IMR-90 (cell line): ENCODE measurements around the gene ADAMTS13. TPM values are rescaled to one million over a fixed set of nuclear protein-coding genes. Genes with fewer than 3 reads are reported as not detected.

Source experiments
- ATAC-seq: fragments of 200-7000 bp; cut with Tn5 transposase; 2 replicates; pipeline ENCODE4 v1.9.1; 2020; ENCODE audit warnings: low read depth, mild to moderate bottlenecking, moderate library complexity
- BruUV-seq: library from RNA; stranded (reverse); fragments of 400-500 nt; replicated peaks from 2 replicates; lab custom pipeline; 2021; lab: Mats Ljungman, UMichigan
- CTCF ChIA-PET: fragments of 300-600 bp; formaldehyde crosslinking; extraction: SDS; loops from one replicate; lab custom pipeline; 2021; ENCODE audit warnings: antibody characterized with exemption; lab: Yijun Ruan, JAX
- POLR2A ChIA-PET: fragments of 300-600 bp; sonication (Branson Sonifier 250); formaldehyde crosslinking; loops from one replicate; lab custom pipeline; 2022; ENCODE audit warnings: antibody characterized with exemption; ENCODE audit not compliant: unreplicated experiment; lab: Charles Lee
- DNase-seq: peaks from one replicate; pipeline ENCODE4 v3.0.0; 2013
- H2AFZ ChIP-seq: replicated peaks from 2 replicates; pipeline ENCODE3; 2013; ENCODE audit warnings: low read length, mild to moderate bottlenecking; ENCODE audit not compliant: poor library complexity
- H2AK5ac ChIP-seq: 2 replicates; pipeline ENCODE4 v1.6.1; 2013; ENCODE audit warnings: low read depth, low read length, inconsistent platforms
- H2AK9ac ChIP-seq: replicated peaks from 2 replicates; pipeline ENCODE3; 2013; ENCODE audit warnings: mild to moderate bottlenecking, low read depth, low read length, moderate library complexity; ENCODE audit not compliant: poor library complexity
- H2BK120ac ChIP-seq: 2 replicates; pipeline ENCODE4 v1.6.1; 2013; ENCODE audit warnings: low read depth, low read length, inconsistent platforms
- H2BK15ac ChIP-seq: 3 replicates; pipeline ENCODE4 v1.6.1; 2013; ENCODE audit warnings: low read depth, low read length, inconsistent platforms
- H2BK20ac ChIP-seq: 2 replicates; pipeline ENCODE4 v1.6.1; 2013; ENCODE audit warnings: low read depth, mild to moderate bottlenecking, inconsistent platforms, low read length, moderate library complexity
- H2BK5ac ChIP-seq: 2 replicates; pipeline ENCODE4 v1.6.1; 2013; ENCODE audit warnings: mild to moderate bottlenecking, low read depth, low read length, inconsistent platforms; ENCODE audit not compliant: poor library complexity, severe bottlenecking
- H3K14ac ChIP-seq: replicated peaks from 2 replicates; pipeline ENCODE4 v1.6.1; 2013; ENCODE audit warnings: low read depth, low read length, inconsistent platforms
- H3K18ac ChIP-seq: 2 replicates; pipeline ENCODE4 v1.6.1; 2013; ENCODE audit warnings: low read depth, low read length, control low read depth
- H3K23ac ChIP-seq: 2 replicates; pipeline ENCODE4 v1.6.1; 2013; ENCODE audit warnings: low read depth, low read length, inconsistent platforms
- H3K27ac ChIP-seq: 2 replicates; pipeline ENCODE4 v1.5.1; 2013; ENCODE audit warnings: mild to moderate bottlenecking, control low read depth, low read length; ENCODE audit not compliant: insufficient read depth
- H3K27me3 ChIP-seq: 2 replicates; pipeline ENCODE4 v1.6.1; 2013; ENCODE audit warnings: low read length; ENCODE audit not compliant: control insufficient read depth, insufficient read depth
- H3K36me3 ChIP-seq: 2 replicates; pipeline ENCODE4 v1.6.1; 2013; ENCODE audit warnings: low read length, mixed read lengths; ENCODE audit not compliant: control insufficient read depth, insufficient read depth
- H3K4ac ChIP-seq: 2 replicates; pipeline ENCODE4 v1.6.1; 2013; ENCODE audit warnings: low read depth, low read length, inconsistent platforms
- H3K4me1 ChIP-seq: 2 replicates; pipeline ENCODE4 v1.6.1; 2013; ENCODE audit warnings: low read length, mixed read lengths; ENCODE audit not compliant: control insufficient read depth, insufficient read depth
- H3K4me2 ChIP-seq: 2 replicates; pipeline ENCODE4 v1.6.1; 2013; ENCODE audit warnings: low read depth, mild to moderate bottlenecking, control low read depth, low read length, moderate library complexity
- H3K4me3 ChIP-seq: 2 replicates; pipeline ENCODE4 v1.5.1; 2013; ENCODE audit warnings: low read depth, mild to moderate bottlenecking, control low read depth, low read length, moderate library complexity; ENCODE audit not compliant: insufficient read depth
- H3K56ac ChIP-seq: 2 replicates; pipeline ENCODE4 v1.6.1; 2013; ENCODE audit warnings: low read length, inconsistent platforms; ENCODE audit not compliant: insufficient read depth; ENCODE audit errors: extremely low read depth
- H3K79me1 ChIP-seq, 2 experiments: 2 replicates each; pipeline ENCODE4 v1.6.1; 2013; ENCODE audit warnings: low read length in 2 of 2, inconsistent platforms in 1 of 2, low read depth in 1 of 2
- H3K9ac ChIP-seq: 2 replicates; pipeline ENCODE4 v1.6.1; 2013; ENCODE audit warnings: low read depth, low read length, control low read depth
- H3K9me1 ChIP-seq: 2 replicates; pipeline ENCODE4 v1.6.1; 2013; ENCODE audit warnings: low read length, inconsistent platforms; ENCODE audit not compliant: insufficient read depth
- H3K9me3 ChIP-seq: 2 replicates; pipeline ENCODE4 v1.6.1; 2013; ENCODE audit warnings: low read length; ENCODE audit not compliant: control insufficient read depth, insufficient read depth
- H4K20me1 ChIP-seq: 2 replicates; pipeline ENCODE4 v1.6.1; 2013; ENCODE audit warnings: low read length, inconsistent platforms; ENCODE audit not compliant: insufficient read depth
- H4K5ac ChIP-seq: 2 replicates; pipeline ENCODE4 v1.6.1; 2013; ENCODE audit warnings: mild to moderate bottlenecking, low read depth, low read length, control low read depth
- H4K8ac ChIP-seq, 2 experiments: 2 replicates each; pipeline ENCODE4 v1.6.1; 2013; ENCODE audit warnings: low read depth in 2 of 2, low read length in 2 of 2, control low read depth in 1 of 2, inconsistent platforms in 1 of 2
- H4K91ac ChIP-seq: 2 replicates; pipeline ENCODE4 v1.6.1; 2013; ENCODE audit warnings: low read depth, low read length, inconsistent platforms; ENCODE audit not compliant: insufficient read depth
- POLR2A ChIP-seq: IDR thresholded peaks from 2 replicates; pipeline ENCODE4 v1.6.1; 2012; ENCODE audit warnings: mild to moderate bottlenecking, low read depth, low read length
- WGBS, 2 experiments: methylation state at CpG; one replicate each; pipeline versions ENCODE4 v1.1.5 to v1.1.7; 2013; ENCODE audit warnings: missing lambda C conversion rate in 2 of 2; ENCODE audit not compliant: insufficient read length in 1 of 2; ENCODE audit errors: extremely low coverage in 2 of 2; 5-methylcytosine and 5-hydroxymethylcytosine counted together
- dilution Hi-C: fragments of 300-500 bp; cut with HindIII; formaldehyde crosslinking; loops from one replicate; pipeline ENCODE4 v1.14.3; 2018; ENCODE audit warnings: low sequenced_read_pairs; ENCODE audit not compliant: unreplicated experiment
- in situ Hi-C: fragments of 300-500 bp; cut with MboI; formaldehyde crosslinking; loops from 3 replicates; pipeline ENCODE4 v1.14.3; 2019; ENCODE audit warnings: low sequenced_read_pairs, inconsistent platforms, mixed read lengths
- intact Hi-C: fragments of 100-400 bp; cut with micrococcal nuclease; formaldehyde crosslinking; loops from 2 replicates; pipeline ENCODE4 v1.10.0; 2022
- polyA plus RNA-seq, 3 experiments: library from polyadenylated mRNA; depleted of rRNA; stranded (reverse); fragments of >200 nt; gene quantifications; 2 replicates each; pipeline ENCODE4 v1.2.3, GENCODE V29; 2012; ENCODE audit warnings: low replicate concordance in 1 of 3
- total RNA-seq: library from RNA; depleted of rRNA; stranded (reverse); fragments of >200 nt; gene quantifications from 2 replicates; pipeline ENCODE4 v1.2.3, GENCODE V29; 2012
- TF ChIP-seq, protein P1 (sequence below): conservative IDR thresholded peaks from 2 replicates; pipeline ENCODE4 v1.5.1; 2012; ENCODE audit warnings: mild to moderate bottlenecking, low read depth, low read length, improper control_type of control experiment

The ADAMTS13 gene
- total and polyA plus RNA-seq, 2 of the 4 experiments (the other 2 are of a cell fraction), result 0.18 to 2.8 TPM

DNA sequence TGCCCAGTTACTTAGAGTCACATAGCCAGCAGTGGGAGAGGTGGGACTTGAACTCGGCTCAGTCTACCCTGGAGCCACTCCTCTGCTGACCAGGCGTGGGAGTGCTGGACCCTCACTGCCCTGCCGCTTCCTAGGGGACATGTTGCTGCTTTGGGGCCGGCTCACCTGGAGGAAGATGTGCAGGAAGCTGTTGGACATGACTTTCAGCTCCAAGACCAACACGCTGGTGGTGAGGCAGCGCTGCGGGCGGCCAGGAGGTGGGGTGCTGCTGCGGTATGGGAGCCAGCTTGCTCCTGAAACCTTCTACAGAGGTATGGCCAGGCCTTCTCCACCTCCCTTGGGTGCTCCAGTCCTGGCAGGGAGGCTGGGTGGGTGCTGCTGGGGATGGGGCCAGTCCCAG is 34.2 kb downstream of the ADAMTS13 start:
- dilution Hi-C loops (no loop called here), intact Hi-C loops (loop anchor here (5.0 kb wide), 1 partner anchor 34 kb away; the partner anchor contains the start of gene ADAMTS13), in situ Hi-C loops (no loop called here)
- no peak overlapping the region for H3K23ac ChIP-seq
- no peaks in the 10 kb centered on the region for H3K9me3 ChIP-seq
- no peak overlapping the region for H2BK15ac ChIP-seq
- ATAC-seq (no peak), DNase-seq (no peak)
- no peak overlapping the region for H3K4ac ChIP-seq
- H2BK20ac ChIP-seq, result no peak overlapping the region
- H3K4me2 ChIP-seq, result no peak overlapping the region
- WGBS, 2 experiments, result no CpG with 5 or more reads among the region's 9 CpGs
- H3K27ac ChIP-seq, result no peak overlapping the region
- POLR2A ChIA-PET, result no interaction called here
- H4K5ac ChIP-seq, result no peak overlapping the region
- H3K56ac ChIP-seq, result no peak overlapping the region
- H3K4me3 ChIP-seq, result no peak overlapping the region
- H2AFZ ChIP-seq, result no peak overlapping the region
- H3K9ac ChIP-seq, result no peak overlapping the region
- H3K9me1 ChIP-seq, result 0 out of 2 replicates have a peak, but pooled peaks cover 4% of the 10 kb centered on the region
- no peak overlapping the region for H3K14ac ChIP-seq
- no peak overlapping the region for H4K8ac ChIP-seq
- H3K36me3 ChIP-seq, result no peaks in the 10 kb centered on the region
- H3K18ac ChIP-seq, result no peak overlapping the region
- TF ChIP-seq, protein P1, sequence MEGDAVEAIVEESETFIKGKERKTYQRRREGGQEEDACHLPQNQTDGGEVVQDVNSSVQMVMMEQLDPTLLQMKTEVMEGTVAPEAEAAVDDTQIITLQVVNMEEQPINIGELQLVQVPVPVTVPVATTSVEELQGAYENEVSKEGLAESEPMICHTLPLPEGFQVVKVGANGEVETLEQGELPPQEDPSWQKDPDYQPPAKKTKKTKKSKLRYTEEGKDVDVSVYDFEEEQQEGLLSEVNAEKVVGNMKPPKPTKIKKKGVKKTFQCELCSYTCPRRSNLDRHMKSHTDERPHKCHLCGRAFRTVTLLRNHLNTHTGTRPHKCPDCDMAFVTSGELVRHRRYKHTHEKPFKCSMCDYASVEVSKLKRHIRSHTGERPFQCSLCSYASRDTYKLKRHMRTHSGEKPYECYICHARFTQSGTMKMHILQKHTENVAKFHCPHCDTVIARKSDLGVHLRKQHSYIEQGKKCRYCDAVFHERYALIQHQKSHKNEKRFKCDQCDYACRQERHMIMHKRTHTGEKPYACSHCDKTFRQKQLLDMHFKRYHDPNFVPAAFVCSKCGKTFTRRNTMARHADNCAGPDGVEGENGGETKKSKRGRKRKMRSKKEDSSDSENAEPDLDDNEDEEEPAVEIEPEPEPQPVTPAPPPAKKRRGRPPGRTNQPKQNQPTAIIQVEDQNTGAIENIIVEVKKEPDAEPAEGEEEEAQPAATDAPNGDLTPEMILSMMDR, result 0 out of 2 replicates have a peak, but pooled peaks have one; percentile 5
- TF ChIP-seq POLR2A, result no peak
- peaks cover 7% of the 10 kb centered on the region; the same call in 1 of the 2 replicates for H3K4me1 ChIP-seq
- no peak overlapping the region for H2BK5ac ChIP-seq
- peaks cover 0 to 6% of the 10 kb centered on the region in 2 experiments; a peak in 2 of 4 replicates for H3K79me1 ChIP-seq
- no peaks in the 10 kb centered on the region for H4K20me1 ChIP-seq
- no peak overlapping the region for H2BK120ac ChIP-seq
- no peaks in the 10 kb centered on the region for H3K27me3 ChIP-seq
- CTCF ChIA-PET, result no interaction called here
- H4K91ac ChIP-seq, result no peak overlapping the region
- peak overlapping the region; percentile 18 for H2AK9ac ChIP-seq
- no peak overlapping the region for H2AK5ac ChIP-seq
- BruUV-seq, result no TSS peak
